OCI-M2 (cell line): ENCODE data around the gene RUBCNL.
"Not testable (repeated sequence)": the region's sequence is repeated elsewhere in the genome, so short reads cannot be mapped to it uniquely, and the experiment has no call there.

Experiments
- DNase-seq: peaks from one replicate; lab custom pipeline; 2025; ENCODE audit not compliant: unreplicated experiment; lab: John Stamatoyannopoulos, UW

RUBCNL gene, protein sequence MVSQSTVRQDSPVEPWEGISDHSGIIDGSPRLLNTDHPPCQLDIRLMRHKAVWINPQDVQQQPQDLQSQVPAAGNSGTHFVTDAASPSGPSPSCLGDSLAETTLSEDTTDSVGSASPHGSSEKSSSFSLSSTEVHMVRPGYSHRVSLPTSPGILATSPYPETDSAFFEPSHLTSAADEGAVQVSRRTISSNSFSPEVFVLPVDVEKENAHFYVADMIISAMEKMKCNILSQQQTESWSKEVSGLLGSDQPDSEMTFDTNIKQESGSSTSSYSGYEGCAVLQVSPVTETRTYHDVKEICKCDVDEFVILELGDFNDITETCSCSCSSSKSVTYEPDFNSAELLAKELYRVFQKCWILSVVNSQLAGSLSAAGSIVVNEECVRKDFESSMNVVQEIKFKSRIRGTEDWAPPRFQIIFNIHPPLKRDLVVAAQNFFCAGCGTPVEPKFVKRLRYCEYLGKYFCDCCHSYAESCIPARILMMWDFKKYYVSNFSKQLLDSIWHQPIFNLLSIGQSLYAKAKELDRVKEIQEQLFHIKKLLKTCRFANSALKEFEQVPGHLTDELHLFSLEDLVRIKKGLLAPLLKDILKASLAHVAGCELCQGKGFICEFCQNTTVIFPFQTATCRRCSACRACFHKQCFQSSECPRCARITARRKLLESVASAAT

DNA sequence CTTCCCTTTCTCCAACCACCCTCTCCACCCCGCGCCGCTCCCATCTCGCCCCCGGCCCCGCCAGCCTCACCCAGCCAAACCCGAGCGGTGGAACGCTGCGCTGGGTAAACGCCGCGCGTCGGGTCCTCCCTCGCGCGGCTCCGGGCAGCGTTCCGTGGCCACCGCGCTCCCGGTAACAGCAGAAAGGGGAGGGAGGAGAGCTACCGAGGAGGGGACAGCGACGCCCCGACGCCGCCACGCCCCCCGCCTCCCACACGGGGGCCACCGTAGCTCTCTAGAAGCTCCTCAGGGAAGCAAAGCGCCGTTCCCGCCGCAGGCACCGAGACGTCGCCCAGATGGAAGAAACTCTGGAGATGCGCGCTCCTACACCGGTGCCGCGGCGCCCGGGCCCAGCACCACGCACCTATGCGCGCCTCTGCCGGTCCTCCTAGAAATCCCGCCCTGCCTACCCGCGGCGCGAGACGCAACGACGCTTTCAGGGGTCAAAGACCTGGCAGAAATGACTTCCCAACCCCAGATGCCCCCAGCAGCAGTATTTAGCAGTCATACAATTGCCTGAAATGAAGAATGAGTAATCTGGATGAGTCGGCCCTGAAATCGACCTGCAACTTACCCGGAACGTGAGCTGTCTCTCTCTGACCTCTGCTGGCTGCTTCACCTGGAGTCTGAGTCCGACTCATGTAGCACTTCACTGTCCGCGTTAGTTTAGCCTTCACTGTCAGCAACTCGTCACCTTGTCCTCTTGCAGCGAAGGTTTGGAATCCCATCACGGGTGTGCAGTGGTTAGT lies at the start of gene RUBCNL:
TSS of gene RUBCNL (minus strand) at position 189 of the 788 bp plus-strand sequence. CDS start 14,777 bp downstream, outside the sequence.
- DNase-seq: no peak

DNA sequence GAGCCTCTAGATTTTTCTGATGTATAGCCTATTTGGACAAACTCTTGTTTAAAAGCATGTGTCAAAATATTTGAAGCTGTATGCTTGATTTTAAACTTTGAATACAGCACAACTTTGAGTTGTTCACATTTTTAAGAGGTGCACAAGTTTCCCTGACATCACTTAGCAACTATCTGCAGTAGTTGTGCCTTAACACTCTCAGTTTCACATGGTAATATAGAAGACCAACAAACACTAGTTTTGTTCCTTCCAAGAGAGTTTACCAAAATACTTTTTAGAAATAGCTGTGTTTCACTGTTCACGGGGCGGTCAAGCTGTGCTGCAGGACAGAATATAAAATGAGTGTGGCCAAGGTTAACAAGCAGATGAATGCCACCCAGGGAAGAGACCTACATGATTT lies 42.5 kb upstream of the RUBCNL start:
- not testable (repeated sequence) for DNase-seq

DNA sequence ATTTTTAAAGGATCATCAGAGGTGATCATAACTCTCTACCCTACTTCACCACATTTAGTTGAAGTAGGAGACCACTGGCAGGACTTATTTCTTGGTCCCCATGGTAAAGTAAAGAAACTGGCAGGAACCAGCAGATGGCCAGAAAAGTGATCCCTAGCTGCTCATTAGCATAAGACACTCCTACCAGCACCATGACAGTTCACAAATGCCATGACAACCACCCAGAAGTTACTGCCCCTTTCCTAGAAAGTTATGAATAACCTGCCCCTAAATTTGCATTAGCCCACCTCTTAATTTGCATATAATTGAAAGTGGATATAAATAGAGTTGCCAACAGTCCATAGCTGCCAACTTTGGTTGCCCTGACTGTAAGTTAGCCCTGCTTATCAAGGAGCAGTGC lies 18.4 kb upstream of the RUBCNL start:
- no peak for DNase-seq

DNA sequence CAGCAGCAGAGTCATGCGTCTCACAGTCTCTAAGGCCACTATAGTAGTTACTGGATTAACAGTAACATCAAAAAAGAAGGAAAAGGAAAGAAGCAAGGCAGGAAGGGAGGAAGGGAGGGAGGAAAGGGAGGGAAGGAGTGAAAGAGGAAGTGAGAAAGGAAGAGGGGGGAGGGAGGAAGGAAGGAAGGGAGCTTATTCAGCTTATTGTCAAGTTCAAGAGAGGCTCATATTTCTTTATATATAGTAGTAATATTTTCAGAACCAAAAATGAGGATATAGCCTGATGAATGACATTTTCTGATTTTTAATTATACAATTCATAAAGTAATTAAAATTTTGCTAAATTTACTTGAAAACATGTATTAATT lies 17.7 kb upstream of the RUBCNL start:
- no peak for DNase-seq

DNA sequence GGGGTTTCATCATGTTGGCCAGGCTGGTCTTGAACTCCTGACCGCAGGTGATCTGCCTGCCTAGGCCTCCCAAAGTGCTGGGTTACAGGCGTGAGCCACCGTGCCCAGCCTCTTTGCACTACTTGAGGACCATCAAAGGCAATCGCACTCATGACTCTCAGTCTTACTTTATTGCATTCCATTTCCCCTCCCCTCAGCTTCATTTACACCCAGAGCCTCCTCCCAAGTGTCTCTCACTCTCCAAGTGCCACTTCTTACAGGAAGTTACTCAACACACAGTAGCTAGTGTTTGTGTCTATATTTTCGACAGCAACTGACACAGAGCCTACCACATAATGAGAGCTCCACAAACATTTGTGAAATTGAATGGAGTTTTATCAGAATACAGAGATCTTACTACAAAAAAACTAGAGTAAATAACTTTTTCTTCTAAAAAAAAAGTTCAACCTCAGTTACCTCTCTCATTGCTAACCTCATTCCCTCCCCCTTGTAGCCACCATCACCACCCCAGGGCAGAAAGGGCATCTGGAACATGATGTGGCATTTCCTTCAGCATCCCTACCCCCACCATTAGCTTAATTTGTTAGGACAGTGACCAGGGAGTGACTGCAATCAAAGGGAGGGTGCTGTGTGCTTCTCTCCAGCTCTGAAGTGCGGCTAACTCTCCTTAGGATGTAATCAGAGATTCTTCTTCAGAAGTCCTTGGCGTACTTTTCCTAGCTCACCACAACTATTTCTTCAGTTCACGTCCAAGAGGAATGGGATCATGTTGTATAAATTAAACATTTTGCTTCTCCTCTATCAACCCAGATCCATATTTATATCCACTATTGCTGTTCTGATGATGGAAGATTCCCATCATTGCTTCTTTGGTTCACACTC lies 17.0 kb upstream of the RUBCNL start:
- DNase-seq: no peak

DNA sequence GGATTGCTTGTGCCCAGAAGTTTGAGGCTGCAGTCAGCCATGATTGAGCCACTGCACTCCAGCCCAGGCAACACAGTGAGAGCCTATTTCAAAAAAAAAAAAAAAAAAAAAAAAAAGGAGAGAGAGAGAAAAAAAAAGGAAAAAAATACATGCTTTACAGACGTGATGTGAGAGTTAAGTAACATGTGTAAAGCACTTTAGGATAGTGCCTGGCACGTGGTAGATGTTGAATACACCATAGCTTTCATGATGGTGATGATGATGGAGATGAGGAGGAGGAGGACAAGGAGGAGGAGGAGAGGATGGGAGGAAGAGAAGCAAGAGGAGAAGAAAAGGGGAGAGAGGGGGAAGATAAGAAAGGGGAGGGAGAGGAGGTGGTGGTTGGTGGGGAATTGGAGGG lies 15.1 kb upstream of the RUBCNL start:
- no peak for DNase-seq

DNA sequence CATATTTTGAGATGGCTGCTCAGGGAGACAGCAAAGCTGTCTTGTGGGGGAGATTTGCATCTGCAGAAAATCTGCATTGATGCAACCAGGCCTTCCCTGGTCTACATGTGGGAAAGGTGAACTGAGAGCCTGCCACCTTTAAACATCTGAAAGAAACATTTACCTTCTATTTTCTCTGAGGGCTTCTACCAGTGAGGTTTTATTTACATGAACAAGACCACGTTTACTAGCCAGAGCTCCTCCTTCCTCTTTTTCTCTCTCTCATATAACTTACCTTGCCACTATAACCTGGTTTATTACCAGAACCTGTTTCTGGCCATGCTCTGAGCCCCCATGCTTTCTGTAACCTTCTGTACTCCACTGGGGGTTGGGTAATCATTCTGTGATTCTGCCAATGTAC lies 14.4 kb upstream of the RUBCNL start:
- DNase-seq: no peak

DNA sequence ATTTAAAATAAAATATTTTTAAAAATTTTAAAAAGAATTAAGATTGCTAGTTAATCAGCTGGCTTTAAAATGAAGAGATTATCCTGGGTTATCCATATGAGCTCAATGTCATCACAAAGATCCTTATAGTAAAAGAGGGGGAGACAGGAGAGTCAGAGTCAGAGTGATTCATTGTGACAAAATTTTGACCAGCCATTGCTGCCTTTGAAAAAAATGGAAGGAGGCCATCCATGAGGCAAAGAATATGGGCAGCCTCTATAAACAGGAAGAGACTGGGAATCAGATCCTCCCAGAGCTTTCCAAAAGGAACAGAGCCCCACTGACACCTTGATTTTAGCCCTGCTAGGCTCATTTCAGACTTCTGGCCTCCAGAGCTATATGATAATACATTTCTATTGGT lies 9.3 kb upstream of the RUBCNL start:
- DNase-seq: no peak

DNA sequence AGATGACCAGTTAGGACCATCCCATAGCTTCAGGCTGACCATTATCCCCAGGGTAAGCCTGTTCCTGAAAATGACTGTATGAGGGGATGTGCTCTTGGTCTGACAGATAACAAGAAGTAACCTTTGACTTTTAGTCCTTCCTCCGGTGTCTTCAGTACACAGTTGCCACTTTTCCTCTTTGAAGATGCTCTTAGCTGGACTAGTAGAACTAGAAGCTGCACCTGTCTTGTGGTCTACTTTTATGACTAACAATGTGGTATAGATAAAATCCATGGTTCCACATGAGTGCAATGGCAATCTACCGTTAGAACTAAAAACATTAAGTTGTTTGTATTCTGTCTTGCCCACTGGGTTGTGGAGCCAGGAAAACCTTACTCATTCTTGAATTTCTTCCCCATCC lies 5.9 kb upstream of the RUBCNL start:
- no peak for DNase-seq

DNA sequence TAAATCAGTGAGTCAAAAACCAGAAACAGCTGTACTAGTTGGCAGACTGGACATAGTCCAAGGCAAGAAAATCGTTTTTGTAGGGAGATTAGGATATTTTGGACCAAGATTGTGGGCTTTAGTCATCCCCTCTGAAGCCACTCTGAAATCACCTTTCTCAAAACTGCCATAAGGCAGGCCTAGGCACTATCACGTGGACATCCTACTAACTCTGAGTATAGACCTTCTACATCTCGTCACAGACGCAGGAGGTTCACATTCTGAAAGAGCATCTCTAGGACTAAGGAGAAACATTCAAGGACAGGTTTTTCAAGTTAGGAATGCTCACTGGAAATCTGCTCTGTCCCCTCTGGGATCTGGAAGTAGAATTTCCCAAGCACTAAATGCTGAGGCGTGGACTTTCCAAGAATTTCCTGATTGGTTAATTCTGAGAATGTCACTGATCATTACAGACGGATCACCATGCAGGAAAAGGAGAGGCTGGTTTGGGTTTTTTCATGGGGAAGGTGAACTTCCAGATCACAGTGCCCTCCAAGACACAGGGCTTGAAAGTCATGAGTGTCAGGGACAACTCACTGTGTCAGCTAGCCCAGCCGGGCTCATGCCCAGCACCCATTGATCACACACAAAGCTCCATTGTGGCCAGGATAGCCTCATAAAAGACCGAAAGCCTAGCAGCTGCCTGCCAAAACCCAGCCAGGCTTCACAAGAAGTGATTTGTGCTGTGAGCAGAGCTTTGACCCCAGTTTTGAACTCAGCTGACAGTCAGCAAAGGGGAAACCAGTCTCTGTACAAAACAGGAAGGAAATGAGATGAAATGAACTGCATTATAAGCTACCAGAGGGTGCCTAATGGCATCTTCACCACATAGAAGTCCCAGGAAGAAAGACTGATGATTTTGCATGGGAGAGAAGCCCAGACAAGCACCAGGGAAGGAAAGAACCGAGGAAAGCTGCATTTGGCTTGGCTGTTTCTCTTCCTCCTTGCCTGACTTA lies 2.7 kb upstream of the RUBCNL start:
- DNase-seq: no peak

DNA sequence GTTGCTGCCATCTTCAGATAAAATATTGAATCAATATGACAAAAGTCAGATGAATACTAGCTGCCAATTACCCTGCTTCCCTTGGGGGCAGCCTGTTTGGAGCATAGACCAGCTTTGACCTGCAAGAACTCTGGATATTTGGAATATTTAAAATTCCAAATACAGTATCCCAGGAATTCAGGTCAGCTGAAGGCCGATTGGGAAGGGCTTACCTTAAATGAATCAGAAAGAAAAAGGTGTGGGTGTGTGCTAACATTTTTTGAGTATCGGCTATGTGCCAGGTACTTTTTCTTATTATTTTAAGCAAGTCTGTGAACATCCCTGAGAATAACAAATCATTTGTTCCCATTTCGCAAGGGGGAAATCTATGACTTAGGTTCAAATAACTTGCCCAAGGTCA lies 1.8 kb upstream of the RUBCNL start:
- no peak for DNase-seq

DNA sequence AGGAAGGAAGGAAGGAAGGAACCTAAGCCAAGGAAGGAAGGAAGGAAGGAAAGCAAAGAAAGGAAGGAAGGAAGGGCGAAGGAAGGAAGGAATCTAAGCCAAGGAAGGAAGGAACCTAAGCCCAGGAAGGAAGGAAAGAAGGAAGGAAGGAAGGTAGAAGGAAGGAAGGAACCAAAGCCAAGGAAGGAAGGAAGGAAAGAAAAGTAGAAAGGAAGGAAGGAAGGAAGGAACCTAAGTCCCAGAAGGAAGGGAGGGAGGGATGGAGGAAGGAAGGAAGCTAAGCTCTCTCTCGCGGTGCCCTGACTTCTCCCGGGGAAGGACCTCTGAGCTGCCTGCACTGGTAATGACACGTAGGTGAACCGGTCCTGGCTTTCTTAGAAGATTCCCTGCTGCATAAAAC lies 1.3 kb upstream of the RUBCNL start:
- no peak for DNase-seq

DNA sequence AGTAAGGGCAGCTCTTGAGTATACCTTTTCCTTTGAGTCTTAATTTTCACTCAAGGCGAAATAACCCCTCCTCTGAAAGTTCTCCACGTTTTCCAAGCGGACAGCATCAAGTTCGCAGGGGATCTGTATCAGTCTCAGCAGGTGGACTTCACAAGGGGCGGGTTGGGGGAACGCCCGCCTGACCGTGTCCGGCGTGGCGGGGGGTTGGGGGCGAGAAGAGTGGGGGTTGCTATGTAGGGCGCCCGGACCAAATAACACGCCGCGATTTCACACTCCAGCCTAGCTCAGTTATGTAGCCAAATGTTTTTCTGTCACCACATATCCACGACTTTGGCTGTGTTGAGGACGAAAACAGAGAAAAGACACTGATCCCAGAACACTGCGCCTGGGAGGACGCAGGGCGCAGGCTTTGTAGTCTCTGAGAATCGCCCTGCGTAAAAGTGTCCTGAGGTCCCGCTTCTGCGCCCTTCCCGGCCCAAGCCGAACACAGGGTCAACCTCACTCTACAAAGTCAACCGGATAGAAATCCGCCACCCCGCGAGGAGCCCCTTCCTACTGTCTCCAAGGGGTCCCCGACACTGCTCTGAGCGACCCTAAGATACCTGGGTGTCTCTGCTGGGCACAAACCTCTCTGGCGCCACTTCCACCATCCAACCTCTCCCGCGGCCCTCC lies 524 bp downstream of the RUBCNL start:
- DNase-seq: no peak

DNA sequence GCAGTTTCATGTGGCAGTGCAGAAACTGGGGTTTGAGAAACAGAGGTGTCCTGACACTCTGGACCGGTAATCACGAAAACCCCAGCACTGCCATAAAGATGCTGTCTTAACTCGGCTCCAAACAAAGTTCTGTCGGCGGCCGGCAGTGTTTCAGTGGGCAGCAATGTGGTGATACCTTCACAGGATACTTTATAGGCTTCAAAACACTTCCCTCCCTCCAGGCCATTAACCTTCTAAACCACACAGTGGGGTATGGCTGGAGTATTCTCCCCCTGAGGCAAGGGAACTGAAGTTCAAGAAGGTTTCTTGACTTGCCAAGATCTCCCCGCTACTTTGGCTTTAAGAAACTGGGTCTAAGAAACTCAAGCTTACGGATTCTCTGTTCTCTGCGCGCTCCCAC lies 1.1 kb downstream of the RUBCNL start:
- DNase-seq: no peak

DNA sequence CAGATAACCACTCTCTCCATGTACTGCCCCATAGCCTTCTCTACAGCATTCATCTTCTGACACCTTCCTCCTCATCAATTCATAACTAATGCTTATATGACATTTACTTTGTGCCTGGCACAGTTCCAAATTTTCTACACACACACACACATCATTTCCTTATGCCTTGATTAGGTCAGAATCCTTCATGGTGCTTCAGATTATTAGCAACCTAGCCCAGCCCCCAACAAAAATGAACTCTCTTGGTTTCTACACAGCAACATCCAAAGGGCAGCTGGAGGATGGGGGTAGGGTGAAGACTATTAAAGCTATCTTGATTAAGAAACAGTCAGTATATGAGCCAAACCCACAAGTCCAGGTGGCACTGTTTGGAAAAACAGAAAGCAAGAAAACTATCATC lies 3.7 kb downstream of the RUBCNL start:
- no peak for DNase-seq

DNA sequence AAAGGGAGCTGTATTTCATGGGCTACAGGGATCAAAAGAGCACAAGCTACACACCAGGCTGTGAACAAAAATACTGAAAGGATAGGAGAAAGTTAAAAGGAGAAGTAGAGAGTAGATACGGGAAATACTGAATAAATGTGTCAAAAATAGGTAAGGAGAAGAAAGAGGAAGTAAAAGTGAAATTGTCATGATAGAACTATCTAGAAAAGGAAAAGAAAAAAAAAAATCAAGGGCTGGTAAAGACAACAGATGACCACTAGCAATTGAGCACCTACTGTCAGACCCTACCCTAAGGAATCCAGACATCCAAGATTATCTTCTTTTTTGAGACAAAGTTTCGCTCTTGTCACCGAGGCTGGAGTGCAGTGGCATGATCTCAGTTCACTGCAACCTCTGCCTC lies 4.8 kb downstream of the RUBCNL start:
- no peak for DNase-seq

DNA sequence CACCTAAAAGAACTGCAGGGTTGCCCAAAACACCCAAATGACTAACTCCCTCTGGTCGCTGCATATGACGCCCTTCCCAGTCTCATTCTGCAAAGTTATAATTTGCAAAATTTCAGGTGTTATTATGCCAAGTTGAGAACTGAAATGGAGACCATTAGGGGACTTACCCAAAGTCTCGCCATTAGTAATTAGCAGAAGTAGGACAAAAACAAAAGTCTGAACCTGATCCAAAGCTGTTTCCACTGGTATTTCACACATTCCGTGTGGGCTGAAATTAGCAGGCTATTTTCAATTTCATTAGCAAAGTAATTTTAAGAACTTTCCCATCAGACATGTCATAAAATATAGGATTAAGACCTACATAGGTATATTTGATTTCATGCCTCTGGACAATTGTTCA lies 6.8 kb downstream of the RUBCNL start:
- no peak for DNase-seq

DNA sequence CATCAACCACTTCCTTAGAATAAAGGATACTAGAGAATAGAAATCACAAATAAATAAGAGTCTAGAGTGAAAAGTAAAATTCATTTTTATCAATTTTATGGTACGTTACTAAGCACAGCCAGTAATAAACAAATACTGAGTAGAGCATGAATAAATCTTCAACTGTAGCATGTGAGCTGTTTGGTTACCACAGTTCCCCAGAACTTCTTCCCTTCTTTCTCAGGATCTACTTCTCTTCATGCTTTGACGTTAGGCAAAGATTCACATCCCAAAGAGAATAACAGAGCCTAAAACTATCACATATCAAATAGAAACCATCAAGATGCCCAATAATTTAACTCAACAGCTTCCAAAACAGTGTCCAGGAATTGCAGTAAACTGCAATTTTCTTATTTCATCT lies 7.4 kb downstream of the RUBCNL start:
- no peak for DNase-seq

DNA sequence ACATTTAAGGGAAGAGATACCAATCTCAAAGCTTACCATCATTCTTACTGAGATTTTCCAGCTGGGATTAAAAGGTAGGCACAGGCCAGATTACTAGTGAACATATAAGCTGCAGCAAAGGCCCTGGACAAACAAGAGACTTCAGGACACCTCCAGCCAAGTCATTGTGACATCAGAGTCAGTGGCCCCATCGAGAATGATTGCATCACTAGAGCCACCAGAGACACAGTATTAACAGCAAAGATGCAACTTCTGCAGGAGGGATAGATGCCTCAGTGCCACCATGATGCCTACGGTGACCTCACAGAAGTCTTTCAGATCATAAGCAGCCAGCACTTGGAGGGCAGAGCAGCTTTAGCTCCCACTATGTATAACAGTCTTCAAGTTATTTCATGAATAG lies 8.6 kb downstream of the RUBCNL start:
- no peak for DNase-seq
